ENCODE data around the gene B4GALT1. TPM values are rescaled to one million over a fixed set of nuclear protein-coding genes. Genes with fewer than 3 reads are reported as not detected.
"Not testable (repeated sequence)": the region's sequence is repeated elsewhere in the genome, so short reads cannot be mapped to it uniquely, and the experiment has no call there.

Gene B4GALT1
- total RNA-seq, 6 experiments from 2014 or later: 87.2 to 116 (median 106) TPM

GRCh38 chr9:33163433-33164137, 3.6 kb downstream of the B4GALT1 start:
- H3K4me1 Mint-ChIP-seq (ENCODE audit: low read depth): peaks cover 82% of the 10 kb centered on the region
- no peak for TF ChIP-seq CTCF (IDR thresholded peaks at IDR 0.05)
- no peaks in the 10 kb centered on the region for H3K9me3 Mint-ChIP-seq
- no peak for DNase-seq
- peaks cover 5% of the 10 kb centered on the region for H3K36me3 Mint-ChIP-seq (ENCODE audit: low read depth)
- H3K27ac Mint-ChIP-seq: peak overlapping the region; percentile 92
- H3K27me3 Mint-ChIP-seq (ENCODE audit: insufficient read depth): peaks cover 2% of the 10 kb centered on the region
- peak overlapping the region; percentile 96 for H3K4me3 Mint-ChIP-seq

- peak; percentile 81 for DNase-seq
- no peak for TF ChIP-seq CTCF (IDR thresholded peaks at IDR 0.05)
- Mint-ChIP-seq H3K9me3 (no peaks in the 10 kb centered on the region), H3K27ac (peak overlapping the region; percentile 92), H3K4me1 (ENCODE audit: low read depth) (peaks cover 82% of the 10 kb centered on the region), H3K27me3 (ENCODE audit: insufficient read depth) (peaks cover 2% of the 10 kb centered on the region), H3K36me3 (ENCODE audit: low read depth) (peaks cover 5% of the 10 kb centered on the region), H3K4me3 (peak overlapping the region; percentile 96)
Measured at GRCh38 chr9:33162721-33163311, 4.3 kb downstream of the B4GALT1 start.

GRCh38 chr9:33161589-33162132, 5.5 kb downstream of the B4GALT1 start:
- Mint-ChIP-seq H3K27ac (peak overlapping the region; percentile 92), H3K9me3 (no peaks in the 10 kb centered on the region), H3K4me3 (peak overlapping the region; percentile 96), H3K27me3 (ENCODE audit: insufficient read depth) (peaks cover 2% of the 10 kb centered on the region), H3K4me1 (ENCODE audit: low read depth) (peaks cover 88% of the 10 kb centered on the region), H3K36me3 (ENCODE audit: low read depth) (peaks cover 5% of the 10 kb centered on the region)
- no peak for TF ChIP-seq CTCF (IDR thresholded peaks at IDR 0.05)
- DNase-seq: peak; percentile 8

GRCh38 chr9:33161011-33161588, 6.0 kb downstream of the B4GALT1 start:
- Mint-ChIP-seq H3K36me3 (ENCODE audit: low read depth) (peaks cover 5% of the 10 kb centered on the region), H3K27me3 (ENCODE audit: insufficient read depth) (peaks cover 2% of the 10 kb centered on the region), H3K4me3 (peak overlapping the region; percentile 96), H3K9me3 (no peaks in the 10 kb centered on the region), H3K4me1 (ENCODE audit: low read depth) (peaks cover 90% of the 10 kb centered on the region), H3K27ac (peak overlapping the region; percentile 92)
- no peak for TF ChIP-seq CTCF (IDR thresholded peaks at IDR 0.05)
- DNase-seq: peak; percentile 97

GRCh38 chr9:33160446-33160845, 6.7 kb downstream of the B4GALT1 start:
- H3K4me3 Mint-ChIP-seq: peak overlapping the region; percentile 96

GRCh38 chr9:33159777-33160127, 7.4 kb downstream of the B4GALT1 start:
- Mint-ChIP-seq H3K4me1 (ENCODE audit: low read depth) (peaks cover 95% of the 10 kb centered on the region), H3K9me3 (no peaks in the 10 kb centered on the region), H3K27ac (peak overlapping the region; percentile 92), H3K36me3 (ENCODE audit: low read depth) (peaks cover 4% of the 10 kb centered on the region; the same call in 1 of the 2 replicates), H3K4me3 (peak overlapping the region; percentile 96), H3K27me3 (ENCODE audit: insufficient read depth) (no peaks in the 10 kb centered on the region; the same call in 1 of the 2 replicates)
- peak; percentile 80 for DNase-seq
- no peak for TF ChIP-seq CTCF (IDR thresholded peaks at IDR 0.05)

More at GRCh38 chr9:33160446-33160845, 6.7 kb downstream of the B4GALT1 start:
- Mint-ChIP-seq H3K4me1 (ENCODE audit: low read depth) (peaks cover 95% of the 10 kb centered on the region), H3K27ac (peak overlapping the region; percentile 92)
- H3K36me3 Mint-ChIP-seq (ENCODE audit: low read depth); H3K27me3 Mint-ChIP-seq (ENCODE audit: insufficient read depth); H3K9me3 Mint-ChIP-seq; DNase-seq: not testable (repeated sequence)
